Activated CD8-positive, alpha-beta memory T cell treated with anti-CD3 and anti-CD28 coated beads for 4 hours (primary cell): Measurements from ENCODE around the gene DENND2A.
"Not testable (repeated sequence)": the region's sequence is repeated elsewhere in the genome, so short reads cannot be mapped to it uniquely, and the experiment has no call there.

Experiments
- DNase-seq, 2 donors: peaks; one replicate each; pipeline ENCODE4 v3.0.0-alpha.2; 2020; ENCODE audit warnings: low read depth in 2 of 2

Gene DENND2A

GRCh38 chr7:140646931-140647647 lies 6.5 kb upstream of the DENND2A start:
- DNase-seq: no peak

GRCh38 chr7:140645166-140645900 lies 4.7 kb upstream of the DENND2A start:
- DNase-seq: no peak

- not testable (repeated sequence) for DNase-seq
These were observed 4.1 kb upstream of the DENND2A start for GRCh38 chr7:140644761-140645160.

- DNase-seq: no peak
These were observed 2.8 kb upstream of the DENND2A start for GRCh38 chr7:140643416-140643815.

- DNase-seq: no peak
These were observed 1.0 kb upstream of the DENND2A start for GRCh38 chr7:140641524-140642195.

GRCh38 chr7:140640060-140640637 lies 464 bp downstream of the DENND2A start:
- no peak for DNase-seq

GRCh38 chr7:140639366-140640053 lies 1.1 kb downstream of the DENND2A start:
- no peak for DNase-seq

- no peak for DNase-seq
These were observed 2.3 kb downstream of the DENND2A start for GRCh38 chr7:140638173-140638791.

GRCh38 chr7:140637400-140637799 lies 3.2 kb downstream of the DENND2A start:
- DNase-seq: no peak

- no peak for DNase-seq
These were observed 4.8 kb downstream of the DENND2A start for GRCh38 chr7:140635816-140636215.

- no peak for DNase-seq
These were observed 5.3 kb downstream of the DENND2A start for GRCh38 chr7:140635345-140635744.

GRCh38 chr7:140631602-140632001 lies 9.0 kb downstream of the DENND2A start:
- no peak for DNase-seq

- DNase-seq: no peak
These were observed 9.6 kb downstream of the DENND2A start for GRCh38 chr7:140631021-140631420.

- DNase-seq: no peak
These were observed 14.4 kb downstream of the DENND2A start for GRCh38 chr7:140625908-140626868.

GRCh38 chr7:140625192-140625558 lies 15.4 kb downstream of the DENND2A start:
- DNase-seq: not testable (repeated sequence)

GRCh38 chr7:140624392-140625191 lies 16.0 kb downstream of the DENND2A start:
- DNase-seq: no peak

- DNase-seq: no peak
These were observed 16.6 kb downstream of the DENND2A start for GRCh38 chr7:140623980-140624379.

- no peak for DNase-seq
These were observed 19.1 kb downstream of the DENND2A start for GRCh38 chr7:140621401-140622021.
